GM18870 (cell line): ENCODE data around the gene CARD14.
"Not testable (repeated sequence)": the region's sequence is repeated elsewhere in the genome, so short reads cannot be mapped to it uniquely, and the experiment has no call there.

ENCODE experiments used
- ATAC-seq: cut with Tn5 transposase; IDR thresholded peaks from one replicate; pipeline ENCODE4 v1.9.1; 2021; ENCODE audit warnings: moderate library complexity; ENCODE audit not compliant: unreplicated experiment

Gene CARD14

DNA sequence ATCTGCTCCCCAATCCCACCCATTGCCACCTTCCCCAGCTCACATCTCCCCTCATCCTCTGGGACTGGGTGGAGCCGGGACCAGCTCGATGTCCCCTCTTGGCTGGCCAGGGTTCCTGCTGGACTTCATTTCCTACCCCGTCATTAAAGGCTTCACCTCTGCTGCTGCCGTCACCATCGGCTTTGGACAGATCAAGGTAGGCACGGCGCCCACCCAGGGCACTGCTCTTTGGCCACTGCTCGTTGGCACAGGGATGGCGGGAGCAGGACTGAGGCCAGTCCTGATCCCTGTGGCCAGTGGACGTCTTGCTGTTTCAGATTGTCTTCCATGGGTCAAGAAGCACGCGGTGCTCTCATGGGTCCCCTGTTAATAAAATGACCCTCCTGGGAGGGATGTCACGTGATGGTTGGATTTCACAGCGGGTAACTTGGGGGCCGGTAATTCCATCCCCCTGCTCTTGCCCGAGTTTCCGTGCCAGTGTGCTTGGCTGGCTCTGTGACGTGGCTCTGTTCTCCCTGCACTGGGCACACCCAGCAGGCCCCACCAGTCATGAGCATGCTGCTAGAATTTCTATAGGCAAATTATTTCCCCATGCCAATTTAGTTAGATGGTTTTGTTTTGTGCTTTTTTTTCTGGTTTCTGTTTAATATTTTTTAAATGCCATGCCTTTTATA lies 53.4 kb downstream of the CARD14 start:
- ATAC-seq = no peak

DNA sequence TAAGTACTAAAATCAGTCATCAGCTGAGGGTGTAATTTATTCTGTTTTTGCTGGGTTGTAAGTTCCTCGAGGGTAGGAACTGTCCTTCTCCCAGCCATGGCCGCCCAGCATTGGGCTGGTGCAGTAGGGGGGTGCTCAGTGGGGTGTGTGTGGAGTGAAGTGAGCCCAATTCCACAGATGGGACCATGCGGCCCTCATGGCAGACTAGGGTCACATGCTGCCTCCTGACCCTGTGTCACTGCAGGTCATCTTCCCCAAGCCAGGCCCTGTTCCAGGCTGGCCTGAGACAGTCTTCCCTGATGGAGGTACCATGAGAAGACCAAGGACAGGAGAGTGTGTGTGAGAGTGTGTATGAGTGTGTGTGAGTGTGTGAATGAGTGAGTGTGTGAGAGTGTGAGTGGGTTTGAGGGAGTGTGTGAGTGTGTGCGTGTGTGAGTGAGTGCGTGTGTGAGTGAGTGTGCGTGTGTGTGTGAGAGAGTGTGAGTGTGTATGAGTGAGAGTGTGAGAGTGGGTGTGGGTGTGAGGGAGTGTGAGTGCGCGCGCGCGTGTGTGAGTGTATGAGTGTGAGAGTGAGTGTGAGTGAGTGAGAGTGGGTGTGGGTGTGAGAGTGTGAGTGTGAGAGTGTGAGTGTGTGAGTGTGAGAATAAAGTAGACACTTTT lies 54.1 kb downstream of the CARD14 start:
- ATAC-seq = no peak

DNA sequence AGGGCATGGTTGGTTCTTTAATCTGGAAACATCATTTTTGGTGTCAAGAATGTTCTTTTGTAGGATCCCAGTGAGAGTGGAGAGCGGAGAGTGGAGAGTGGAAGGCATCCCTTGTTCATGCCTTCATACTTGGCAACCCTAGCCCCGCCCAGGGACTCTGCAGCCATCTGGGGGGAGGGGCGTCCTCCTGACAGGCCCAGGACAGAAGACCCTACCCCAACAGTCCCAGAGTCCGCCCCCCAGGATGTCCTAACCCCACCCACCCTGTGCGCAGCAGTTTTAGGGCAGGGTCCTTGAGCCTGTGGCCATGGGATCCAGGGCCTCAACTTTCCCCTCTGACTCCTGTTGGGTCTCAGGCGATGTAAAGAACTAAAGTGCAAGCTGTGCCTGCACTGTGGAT lies 54.9 kb downstream of the CARD14 start:
- no peak for ATAC-seq

DNA sequence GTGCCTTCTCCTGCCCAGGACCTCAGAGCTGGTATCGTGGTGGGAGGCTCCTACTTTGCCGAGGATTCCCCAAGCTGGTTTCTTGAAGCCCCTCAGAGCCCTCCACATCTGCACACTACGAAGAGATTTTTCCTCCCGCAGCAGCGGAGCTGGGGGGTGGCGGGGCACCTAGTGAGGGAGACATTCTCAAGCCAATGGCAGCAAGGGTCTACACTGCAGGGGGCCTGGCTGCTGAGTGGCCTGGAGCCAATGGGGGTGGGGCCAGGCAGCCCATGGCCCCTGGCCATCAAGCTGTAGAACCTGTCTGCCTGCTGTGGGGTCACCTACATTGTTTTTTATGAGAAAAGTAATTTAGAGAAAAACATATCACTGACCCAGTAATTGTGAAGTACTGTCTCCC lies 55.4 kb downstream of the CARD14 start:
- no peak for ATAC-seq

DNA sequence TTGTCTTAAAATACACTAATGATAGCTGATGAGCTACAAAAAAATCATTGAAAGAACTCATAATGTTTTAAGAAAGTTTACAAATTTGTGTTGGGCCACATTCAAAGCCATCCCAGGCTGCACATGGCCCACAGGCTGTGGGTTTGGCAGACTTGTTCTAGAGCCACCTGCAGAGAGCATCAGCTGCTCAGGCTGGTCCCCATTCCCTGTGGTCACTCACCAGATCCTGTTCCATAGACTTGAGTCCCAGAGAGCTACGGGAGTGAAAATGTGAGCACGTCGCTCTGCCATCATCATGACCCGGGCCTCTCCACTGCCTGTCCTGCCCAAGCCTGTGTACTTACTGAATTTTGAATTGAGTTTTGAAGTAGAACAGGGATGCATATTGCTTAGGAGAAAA lies 57.3 kb downstream of the CARD14 start:
- no peak for ATAC-seq

DNA sequence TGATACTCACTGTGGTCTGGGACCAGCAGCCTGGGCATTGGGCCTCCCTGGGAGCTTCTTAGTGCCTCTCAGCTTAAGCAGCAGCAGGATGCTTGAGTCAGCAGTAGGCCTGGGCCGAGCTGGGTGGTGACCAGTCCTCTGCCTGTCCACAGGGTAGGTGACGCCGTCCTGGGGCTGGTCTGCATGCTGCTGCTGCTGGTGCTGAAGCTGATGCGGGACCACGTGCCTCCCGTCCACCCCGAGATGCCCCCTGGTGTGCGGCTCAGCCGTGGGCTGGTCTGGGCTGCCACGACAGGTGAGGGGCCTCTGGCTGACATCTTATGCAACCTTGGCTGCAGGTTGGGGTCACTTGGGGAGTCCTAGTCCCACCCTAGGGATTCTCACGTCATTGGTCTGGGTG lies 57.8 kb downstream of the CARD14 start:
- ATAC-seq = no peak

DNA sequence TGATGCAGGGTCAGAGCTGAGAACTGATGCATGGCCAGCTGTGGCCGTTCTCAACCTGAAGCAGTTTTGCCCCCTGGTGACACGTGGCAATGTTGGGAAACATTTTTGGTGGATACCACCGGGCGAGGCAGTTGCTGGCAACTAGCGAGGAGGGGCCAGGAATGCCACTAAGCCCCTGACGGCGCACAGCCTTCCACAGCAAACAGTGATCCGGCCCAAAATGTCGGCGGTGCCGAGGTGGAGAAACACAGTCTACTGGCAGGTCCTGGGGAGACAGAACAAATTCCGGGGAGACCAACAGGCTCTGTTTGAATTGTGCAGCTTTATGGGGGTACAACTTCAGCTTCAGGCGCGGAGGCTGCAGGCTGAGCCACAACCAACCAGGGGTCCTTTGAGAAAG lies 58.6 kb downstream of the CARD14 start:
- ATAC-seq = no peak

DNA sequence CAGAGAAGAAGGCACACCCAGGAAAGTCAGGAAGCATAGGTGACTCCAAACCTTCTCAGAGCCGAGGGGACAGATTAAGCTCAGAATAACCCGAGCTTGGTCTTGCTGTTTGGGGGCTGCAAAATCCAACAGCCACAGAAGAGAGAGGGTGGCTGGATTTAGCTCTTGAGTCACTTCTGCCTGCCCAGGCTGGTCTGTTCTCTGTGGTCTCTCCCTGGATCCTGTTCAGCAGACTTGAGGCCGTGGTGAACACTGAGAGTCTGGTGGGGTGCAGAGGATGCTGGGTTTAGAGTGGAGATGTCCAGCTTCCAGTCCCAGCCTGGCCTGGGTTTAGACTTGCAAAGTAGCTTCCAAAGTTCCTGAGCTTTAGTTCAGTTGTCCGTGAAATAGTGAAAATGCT lies 59.2 kb downstream of the CARD14 start:
- no peak for ATAC-seq

DNA sequence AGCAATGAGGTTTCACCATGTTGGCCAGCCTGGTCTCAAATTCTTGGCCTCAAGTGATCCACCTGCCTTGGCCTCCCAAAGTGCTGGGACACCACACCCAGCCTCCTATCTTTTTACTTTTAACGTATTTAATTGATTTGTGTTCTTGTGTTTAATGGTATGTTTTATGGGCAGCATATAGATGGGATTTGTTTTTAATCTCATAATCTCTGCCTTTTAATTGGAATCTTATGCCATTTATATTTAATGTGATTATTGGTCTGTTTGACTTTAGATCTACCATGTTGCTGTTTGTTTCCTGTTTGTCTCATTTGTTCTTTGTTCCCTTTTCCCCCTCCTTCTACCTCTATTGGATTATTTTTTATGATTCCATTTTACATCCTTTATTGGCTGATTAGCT lies 62.6 kb downstream of the CARD14 start:
- no peak for ATAC-seq

DNA sequence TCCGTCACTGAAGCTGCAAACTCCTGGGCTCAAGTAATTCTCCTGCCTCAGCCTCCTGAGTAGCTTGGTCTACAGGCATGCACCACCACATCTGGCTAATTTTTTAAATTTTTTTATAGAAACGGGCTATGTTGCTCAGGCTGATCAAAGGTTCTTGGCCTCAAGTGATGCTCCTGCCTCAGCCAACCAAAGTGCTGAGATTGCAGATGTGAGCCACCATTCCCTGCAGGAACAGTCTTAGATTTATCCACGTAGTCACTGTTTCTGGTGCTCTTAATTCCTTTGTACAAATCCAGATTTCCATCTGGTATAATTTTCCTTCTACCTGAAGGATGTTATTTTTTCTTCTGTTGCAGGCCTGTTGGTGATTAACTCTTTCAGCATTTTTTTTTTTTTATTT lies 63.4 kb downstream of the CARD14 start:
- no peak for ATAC-seq

DNA sequence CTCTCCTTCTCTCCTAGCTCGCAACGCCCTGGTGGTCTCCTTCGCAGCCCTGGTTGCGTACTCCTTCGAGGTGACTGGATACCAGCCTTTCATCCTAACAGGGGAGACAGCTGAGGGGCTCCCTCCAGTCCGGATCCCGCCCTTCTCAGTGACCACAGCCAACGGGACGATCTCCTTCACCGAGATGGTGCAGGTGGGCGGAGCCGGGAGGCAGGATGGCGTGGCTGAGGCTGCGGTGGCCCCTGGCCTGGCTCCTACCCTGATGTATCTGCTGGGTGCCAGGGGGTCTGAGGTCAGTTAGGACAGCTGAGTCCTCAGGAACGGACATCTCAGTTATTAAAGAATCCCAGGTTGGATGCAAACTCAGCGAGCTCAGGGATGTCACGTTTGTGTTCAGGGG lies 67.1 kb downstream of the CARD14 start:
- no peak for ATAC-seq

DNA sequence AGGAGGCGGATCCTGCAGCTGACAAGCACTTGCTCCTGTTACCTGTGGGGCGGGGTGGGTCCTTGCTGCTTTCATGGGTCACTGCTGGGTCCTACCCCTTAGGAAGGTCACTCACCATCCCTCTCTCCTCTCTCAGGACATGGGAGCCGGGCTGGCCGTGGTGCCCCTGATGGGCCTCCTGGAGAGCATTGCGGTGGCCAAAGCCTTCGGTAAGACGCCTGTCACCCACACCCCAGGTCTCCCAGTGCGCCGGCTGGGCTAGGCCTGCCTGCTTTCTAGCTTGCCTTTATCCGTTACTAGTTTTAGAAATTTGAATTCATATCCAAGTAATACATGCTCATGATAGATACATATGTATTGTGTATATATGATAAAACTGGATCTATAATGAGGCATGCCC lies 67.6 kb downstream of the CARD14 start:
- no peak for ATAC-seq

DNA sequence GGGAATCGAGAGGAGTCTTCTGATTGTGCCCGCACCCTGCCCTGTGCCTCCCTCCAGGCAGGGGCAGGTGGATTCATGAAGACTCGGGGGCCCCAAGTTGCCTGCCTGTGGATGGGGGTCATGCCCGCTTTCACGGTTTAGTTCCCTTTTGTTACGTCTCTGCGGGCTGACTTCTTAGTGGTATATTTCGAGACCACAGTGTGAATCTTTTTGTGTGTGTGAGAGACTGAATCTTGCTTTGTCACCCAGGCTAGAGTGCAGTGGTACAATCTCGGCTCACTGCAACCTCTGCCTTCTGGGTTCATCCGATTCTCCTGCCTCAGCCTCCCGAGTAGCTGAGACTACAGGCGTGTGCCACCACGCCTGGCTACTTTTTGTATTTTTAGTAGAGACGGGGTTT lies 72.7 kb downstream of the CARD14 start:
- no peak for ATAC-seq

DNA sequence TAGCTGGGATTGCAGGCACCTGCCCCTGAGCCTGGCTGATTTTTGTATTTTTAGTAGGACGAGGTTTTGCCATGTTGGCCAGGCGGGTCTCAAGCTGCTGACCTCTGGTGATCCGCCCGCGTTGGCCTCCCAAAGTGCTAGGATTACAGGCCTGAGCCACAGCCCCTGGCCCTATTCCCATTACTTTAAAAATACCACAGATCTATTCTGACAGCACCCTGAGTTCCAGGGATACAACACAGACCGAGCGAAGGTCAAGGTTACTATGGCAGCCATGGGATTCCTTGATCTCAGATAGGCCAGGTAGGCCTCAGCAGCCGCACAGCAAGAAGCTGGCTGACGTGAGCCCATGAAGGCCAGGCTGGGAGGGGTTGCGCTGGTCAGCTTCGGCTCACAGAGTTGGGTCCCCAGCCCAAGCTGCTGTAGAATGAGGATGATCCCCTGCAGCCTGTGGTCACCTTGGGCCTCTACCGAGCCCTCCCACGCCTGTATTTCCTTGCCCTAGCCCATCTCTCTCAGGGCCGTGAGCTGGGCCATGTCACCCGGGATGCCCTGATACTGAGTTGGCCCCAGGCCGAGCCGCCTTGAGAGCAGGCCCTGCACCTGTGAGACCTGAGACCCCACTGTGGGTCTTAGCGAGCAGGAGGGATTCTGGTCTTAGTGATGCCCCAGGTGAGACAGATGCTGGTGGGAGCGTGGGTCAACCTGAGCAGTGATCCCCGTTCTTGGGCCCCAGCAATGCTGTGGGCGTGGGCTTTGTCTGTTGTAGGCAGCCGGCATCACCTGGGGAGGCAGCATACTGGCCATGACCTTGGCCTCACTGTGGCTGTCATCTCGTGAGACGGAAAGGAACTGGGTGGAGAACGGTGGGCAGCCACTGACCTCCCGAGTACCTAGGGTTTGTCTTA lies 74.0 kb downstream of the CARD14 start:
- no peak for ATAC-seq

DNA sequence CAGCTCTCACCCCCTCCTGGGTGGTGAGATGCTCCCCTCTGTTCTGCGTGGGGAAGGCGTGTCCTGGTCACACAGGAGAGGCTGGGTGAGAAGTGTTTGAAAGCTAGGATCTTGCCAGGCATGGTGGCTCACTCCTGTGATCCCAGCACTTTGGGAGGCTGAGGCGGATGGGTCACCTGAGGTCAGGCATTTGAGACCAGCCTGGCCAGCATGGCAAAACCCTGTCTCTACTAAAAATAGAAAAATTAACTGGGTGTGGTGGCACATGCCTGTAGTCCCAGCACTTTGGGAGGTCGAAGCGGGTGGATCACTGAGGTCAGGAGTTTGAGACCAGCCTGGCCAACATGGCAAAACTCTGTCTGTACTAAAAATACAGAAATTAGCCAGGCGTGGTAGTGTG lies 74.6 kb downstream of the CARD14 start:
- ATAC-seq = not testable (repeated sequence)

DNA sequence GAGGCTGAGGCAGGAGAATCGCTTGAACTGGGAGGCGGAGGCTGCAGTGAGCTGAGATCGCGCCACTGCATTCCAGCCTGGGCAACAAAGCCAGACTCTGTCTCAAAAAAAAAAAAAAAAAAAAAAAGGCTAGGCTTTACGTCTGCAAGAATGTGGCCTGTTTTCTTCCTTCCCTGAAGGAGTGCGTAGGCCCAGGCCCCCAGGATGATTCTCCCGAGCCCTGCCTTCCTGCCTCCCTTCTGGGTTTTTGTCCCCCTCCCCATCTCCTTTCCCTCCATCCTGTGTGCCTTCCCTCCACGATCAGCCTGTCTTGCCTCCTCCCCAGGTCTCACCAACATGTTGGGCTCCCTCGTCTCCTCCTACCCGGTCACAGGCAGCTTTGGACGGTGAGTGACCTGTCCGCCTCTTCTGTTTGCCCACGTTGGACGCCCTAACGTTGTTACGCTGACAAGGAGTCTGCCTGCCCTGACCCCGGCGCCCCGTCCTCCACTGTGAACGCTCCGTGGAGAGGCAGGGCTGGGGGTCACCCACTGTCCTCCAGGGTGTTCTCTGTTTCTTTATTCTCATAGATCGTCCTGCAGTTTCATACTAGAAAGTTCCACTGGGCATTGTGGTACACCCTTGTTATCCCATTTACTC lies 75.2 kb downstream of the CARD14 start:
- no peak for ATAC-seq

DNA sequence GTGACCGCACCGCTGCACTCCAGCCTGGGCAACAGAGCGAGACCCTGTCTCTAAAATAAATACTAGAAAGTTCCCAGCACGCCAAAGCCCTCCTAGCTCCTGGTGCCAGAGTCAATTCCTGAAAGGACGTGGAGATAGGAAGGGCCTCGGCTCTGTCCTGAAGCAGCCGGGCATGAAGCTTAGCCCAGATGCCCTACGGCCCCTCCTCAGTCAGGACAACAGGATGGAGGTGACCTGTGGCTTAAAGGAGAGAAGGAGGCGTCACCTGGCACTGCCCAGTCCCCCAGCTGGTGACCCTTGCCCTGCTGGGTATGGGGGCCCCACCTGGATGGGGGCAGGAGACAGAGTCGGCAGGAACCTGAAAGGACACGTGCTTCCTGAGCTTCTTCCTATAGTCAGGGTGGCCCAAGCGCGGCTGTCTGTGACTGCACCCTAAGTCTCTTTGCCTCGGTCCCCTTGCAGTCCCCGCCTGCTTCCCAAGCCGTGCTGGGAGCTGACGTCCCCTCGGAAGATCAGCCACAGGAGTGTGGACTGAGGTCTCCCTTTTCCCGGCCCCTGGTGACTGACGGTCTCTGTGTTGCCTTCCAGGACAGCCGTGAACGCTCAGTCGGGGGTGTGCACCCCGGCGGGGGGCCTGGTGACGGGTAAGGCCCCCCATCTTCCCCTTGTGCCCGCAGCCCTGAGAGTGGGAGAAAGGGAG lies 75.9 kb downstream of the CARD14 start:
- no peak for ATAC-seq

DNA sequence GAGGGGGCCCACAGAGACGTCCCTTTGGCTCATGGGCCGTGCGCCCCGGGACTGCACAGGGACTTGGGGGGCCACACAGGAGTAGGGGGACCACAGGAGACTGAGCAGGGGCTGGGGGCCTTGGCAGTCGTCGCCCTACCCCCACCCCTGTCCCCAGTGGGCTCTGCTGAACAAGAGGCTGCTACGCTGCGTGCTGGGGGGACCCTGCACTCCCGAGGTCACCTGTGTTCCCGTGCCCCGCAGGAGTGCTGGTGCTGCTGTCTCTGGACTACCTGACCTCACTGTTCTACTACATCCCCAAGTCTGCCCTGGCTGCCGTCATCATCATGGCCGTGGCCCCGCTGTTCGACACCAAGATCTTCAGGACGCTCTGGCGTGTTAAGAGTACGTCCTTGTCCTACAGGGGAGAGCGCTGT lies 76.4 kb downstream of the CARD14 start:
- no peak for ATAC-seq

DNA sequence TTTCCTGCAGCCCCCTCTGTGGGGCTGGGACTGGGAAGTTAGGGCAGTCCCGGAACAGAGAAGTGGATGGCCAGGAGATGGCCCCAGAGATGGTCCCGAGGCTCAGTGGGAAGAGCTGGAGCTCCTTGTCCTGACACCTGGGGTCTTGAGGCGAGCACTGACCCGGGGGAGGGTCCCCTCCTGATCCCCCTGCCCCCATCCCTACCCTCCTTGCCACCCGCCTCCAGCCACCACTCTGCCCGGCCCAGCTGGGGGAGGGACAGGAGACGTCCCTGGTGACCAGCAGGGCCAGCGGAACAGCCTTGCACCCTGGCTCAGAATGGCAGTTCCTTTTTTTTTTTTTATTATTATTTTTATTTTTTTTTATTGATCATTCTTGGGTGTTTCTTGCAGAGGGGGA lies 76.9 kb downstream of the CARD14 start:
- ATAC-seq = no peak

DNA sequence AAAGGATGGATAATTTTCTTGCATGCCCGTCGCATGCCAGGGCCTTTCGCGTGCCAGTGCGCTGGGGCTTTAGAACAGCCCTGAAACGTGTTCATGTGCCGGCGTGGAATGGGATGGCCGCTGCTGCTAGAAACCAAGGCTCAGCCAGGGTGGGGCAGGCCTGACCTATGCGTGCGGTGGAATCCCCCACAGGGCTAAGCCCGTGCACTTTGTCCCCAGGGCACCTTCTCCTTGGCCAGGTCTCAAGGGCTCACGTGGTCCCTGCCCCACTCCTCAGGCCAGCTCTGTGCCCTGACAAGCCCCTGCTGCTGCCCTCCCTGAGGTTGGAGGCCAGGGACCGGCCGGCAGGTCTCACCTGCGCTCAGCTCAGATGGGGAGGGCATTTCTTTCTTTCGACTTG lies 77.7 kb downstream of the CARD14 start:
- no peak for ATAC-seq
